H9 (cell line): ENCODE measurements around the gene GP1BB. TPM values are rescaled to one million over a fixed set of nuclear protein-coding genes. Genes with fewer than 3 reads are reported as not detected.

ENCODE experiments used
- DNase-seq: peaks from one replicate; pipeline ENCODE4 v3.0.0-alpha.2; 2017
- H2AFZ ChIP-seq: one replicate; pipeline ENCODE4 v1.6.1; 2013; ENCODE audit warnings: mild to moderate bottlenecking, low read length, control low read depth, moderate library complexity
- H2AK5ac ChIP-seq: 2 replicates; pipeline ENCODE4 v1.6.1; 2013; ENCODE audit warnings: low read length, control low read depth, mixed read lengths; ENCODE audit not compliant: insufficient read length
- H2BK120ac ChIP-seq: one replicate; pipeline ENCODE4 v1.6.1; 2013; ENCODE audit warnings: low read depth, mild to moderate bottlenecking, low read length, control low read depth, inconsistent platforms; ENCODE audit not compliant: poor library complexity, severe bottlenecking
- H2BK12ac ChIP-seq: 2 replicates; pipeline ENCODE4 v1.6.1; 2013; ENCODE audit warnings: low read length, control low read depth, mixed read lengths, low read depth; ENCODE audit not compliant: insufficient read length
- H2BK15ac ChIP-seq: 2 replicates; pipeline ENCODE4 v1.6.1; 2013; ENCODE audit warnings: low read depth, low read length, control low read depth
- H2BK20ac ChIP-seq: one replicate; pipeline ENCODE4 v1.6.1; 2013; ENCODE audit warnings: low read depth, mild to moderate bottlenecking, low read length, control low read depth, inconsistent platforms; ENCODE audit not compliant: poor library complexity, severe bottlenecking
- H2BK5ac ChIP-seq: 2 replicates; pipeline ENCODE4 v1.6.1; 2013; ENCODE audit warnings: low read length, control low read depth, mixed read lengths; ENCODE audit not compliant: insufficient read length
- H3K14ac ChIP-seq: 2 replicates; pipeline ENCODE4 v1.6.1; 2013; ENCODE audit warnings: low read length, control low read depth; ENCODE audit not compliant: insufficient read depth
- H3K18ac ChIP-seq: 2 replicates; pipeline ENCODE4 v1.6.1; 2013; ENCODE audit warnings: low read depth, mild to moderate bottlenecking, mixed read lengths, low read length, control low read depth; ENCODE audit not compliant: insufficient read length
- H3K23ac ChIP-seq: 2 replicates; pipeline ENCODE4 v1.6.1; 2013; ENCODE audit warnings: low read length, control low read depth, mixed read lengths, low read depth; ENCODE audit not compliant: insufficient read length
- H3K23me2 ChIP-seq: 2 replicates; pipeline ENCODE4 v1.6.1; 2013; ENCODE audit warnings: low read depth, mild to moderate bottlenecking, mixed read lengths, low read length, control low read depth; ENCODE audit not compliant: insufficient read length, poor library complexity, severe bottlenecking
- H3K27ac ChIP-seq: 2 replicates; pipeline ENCODE4 v1.5.1; 2013; ENCODE audit warnings: low read length, control low read depth, mixed read lengths, low read depth; ENCODE audit not compliant: insufficient read length
- H3K27me3 ChIP-seq: 2 replicates; pipeline ENCODE4 v1.6.1; 2013; ENCODE audit warnings: low read length, control low read depth, inconsistent platforms; ENCODE audit not compliant: insufficient read depth
- H3K4ac ChIP-seq: 2 replicates; pipeline ENCODE4 v1.6.1; 2013; ENCODE audit warnings: low read depth, mild to moderate bottlenecking, control low read depth, inconsistent platforms, low read length, moderate library complexity
- H3K4me1 ChIP-seq: 2 replicates; pipeline ENCODE4 v1.6.1; 2013; ENCODE audit warnings: low read length, control low read depth, inconsistent platforms; ENCODE audit not compliant: insufficient read depth
- H3K4me2 ChIP-seq: 2 replicates; pipeline ENCODE4 v1.6.1; 2013; ENCODE audit warnings: low read length, control low read depth, mixed read lengths; ENCODE audit not compliant: insufficient read length, insufficient read depth
- H3K56ac ChIP-seq: 2 replicates; pipeline ENCODE4 v1.6.1; 2013; ENCODE audit warnings: low read depth, mild to moderate bottlenecking, mixed read lengths, low read length, control low read depth; ENCODE audit not compliant: insufficient read length
- H3K79me1 ChIP-seq: 2 replicates; pipeline ENCODE4 v1.6.1; 2013; ENCODE audit warnings: low read depth, mild to moderate bottlenecking, moderate library complexity, low read length, control low read depth, inconsistent platforms; ENCODE audit not compliant: insufficient read depth, poor library complexity, severe bottlenecking
- H3K79me2 ChIP-seq: 2 replicates; pipeline ENCODE4 v1.6.1; 2013; ENCODE audit warnings: low read length, control low read depth, inconsistent platforms; ENCODE audit not compliant: insufficient read depth
- H3K9ac ChIP-seq: 2 replicates; pipeline ENCODE4 v1.6.1; 2013; ENCODE audit warnings: low read length, control low read depth, mixed read lengths; ENCODE audit not compliant: insufficient read length; ENCODE audit errors: extremely low read depth
- H3K9me3 ChIP-seq: one replicate; pipeline ENCODE4 v1.6.1; 2013; ENCODE audit warnings: low read depth, low read length, inconsistent platforms; ENCODE audit not compliant: control insufficient read depth
- H3T11ph ChIP-seq: one replicate; pipeline ENCODE4 v1.6.1; 2013; ENCODE audit warnings: mild to moderate bottlenecking, low read length, control low read depth, inconsistent platforms
- H4K20me1 ChIP-seq: one replicate; pipeline ENCODE4 v1.6.1; 2013; ENCODE audit not compliant: control insufficient read depth, insufficient read length, insufficient read depth
- H4K5ac ChIP-seq: 2 replicates; pipeline ENCODE4 v1.6.1; 2013; ENCODE audit warnings: low read depth, mild to moderate bottlenecking, mixed read lengths, low read length, control low read depth; ENCODE audit not compliant: insufficient read length
- H4K8ac ChIP-seq: replicated peaks from 2 replicates; pipeline ENCODE4 v1.6.1; 2013; ENCODE audit warnings: low read length, control low read depth, mixed read lengths, low read depth; ENCODE audit not compliant: insufficient read length
- H4K91ac ChIP-seq: 2 replicates; pipeline ENCODE4 v1.6.1; 2013; ENCODE audit warnings: low read depth, mild to moderate bottlenecking, moderate library complexity, mixed read lengths, low read length, control low read depth; ENCODE audit not compliant: insufficient read length
- H3K27ac Mint-ChIP-seq, 3 experiments: 2 replicates in 2 of 3; 3 replicates in 1 of 3; pipeline ENCODE4 v1.8.0; 2020 to 2021; ENCODE audit warnings: mixed read lengths in 3 of 3, mild to moderate bottlenecking in 1 of 3, moderate library complexity in 1 of 3
- H3K27me3 Mint-ChIP-seq: 2 replicates; pipeline ENCODE4 v1.8.0; 2021; ENCODE audit warnings: low read depth, mild to moderate bottlenecking, moderate library complexity, mixed read lengths
- H3K36me3 Mint-ChIP-seq, 3 experiments: 2 replicates in 2 of 3; 3 replicates in 1 of 3; pipeline ENCODE4 v1.8.0; 2020 to 2021; ENCODE audit warnings: low read depth in 3 of 3, mixed read lengths in 3 of 3; ENCODE audit not compliant: insufficient read depth in 1 of 3
- H3K4me1 Mint-ChIP-seq, 2 experiments: 2 replicates each; pipeline ENCODE4 v1.8.0; 2020; ENCODE audit warnings: mixed read lengths in 2 of 2
- H3K4me3 Mint-ChIP-seq, 2 experiments: 2 replicates in 1 of 2; 3 replicates in 1 of 2; pipeline ENCODE4 v1.8.0; 2020 to 2021; ENCODE audit warnings: mild to moderate bottlenecking in 2 of 2, mixed read lengths in 2 of 2, moderate library complexity in 1 of 2
- H3K9me3 Mint-ChIP-seq, 2 experiments: 2 replicates in 1 of 2; 3 replicates in 1 of 2; pipeline ENCODE4 v1.8.0; 2020; ENCODE audit warnings: mild to moderate bottlenecking in 2 of 2, mixed read lengths in 2 of 2, moderate library complexity in 1 of 2
- CTCF ChIP-seq: fragments of 200-600 bp; sonication (generic); conservative IDR thresholded peaks from 3 replicates; pipeline ENCODE4 v1.8.0; 2021; ENCODE audit warnings: antibody characterized with exemption, mild to moderate bottlenecking
- WGBS: extraction: QIAGEN DNeasy Blood & Tissue Kit; methylation state at CpG from one replicate; pipeline ENCODE4 v1.1.7; 2013; ENCODE audit warnings: missing lambda C conversion rate, low lambda C conversion rate, mixed read lengths; ENCODE audit not compliant: insufficient read length; ENCODE audit errors: extremely low coverage; 5-methylcytosine and 5-hydroxymethylcytosine counted together
- total RNA-seq: library from RNA; stranded (reverse); gene quantifications from 2 replicates; pipeline ENCODE4 v1.2.1, GENCODE V29; 2021

The GP1BB gene
- total RNA-seq, 1 experiment from 2014 or later: 3.4 TPM

GRCh38 chr22:19716829-19717105 is 6.6 kb upstream of the GP1BB start:
- Histone ChIP-seq H2BK12ac (no peak overlapping the region), H3K79me2 (no peaks in the 10 kb centered on the region), H3K4ac (no peak overlapping the region), H2BK120ac (no peak overlapping the region), H3K56ac (no peak overlapping the region), H3K23me2 (peaks cover 10% of the 10 kb centered on the region), H4K8ac (no peak overlapping the region), H3K79me1 (no peaks in the 10 kb centered on the region), H3K4me2 (no peak overlapping the region), H3K9ac (no peak overlapping the region), H2BK5ac (no peak overlapping the region), H4K5ac (no peak overlapping the region), H2BK15ac (no peak overlapping the region), H3K9me3 (no peaks in the 10 kb centered on the region), H3K23ac (no peak overlapping the region), H3T11ph (no peak overlapping the region), H2BK20ac (no peak overlapping the region), H3K27ac (no peak overlapping the region), H2AK5ac (no peak overlapping the region), H3K4me1 (peaks cover 2% of the 10 kb centered on the region; the same call in 1 of the 2 replicates), H2AFZ (no peak overlapping the region), H4K20me1 (peaks cover 2% of the 10 kb centered on the region), H4K91ac (no peak overlapping the region), H3K18ac (no peak overlapping the region), H3K14ac (no peak overlapping the region; the same call in 1 of the 2 replicates), H3K27me3 (peaks cover 28% of the 10 kb centered on the region; the same call in 1 of the 2 replicates)
- TF ChIP-seq CTCF: no peak
- Mint-ChIP-seq H3K36me3 (peaks cover 7 to 18% (median 12%) of the 10 kb centered on the region in 3 experiments; a peak in 6 of 7 replicates), H3K27me3 (peaks cover 79% of the 10 kb centered on the region), H3K9me3 (peaks cover 6 to 8% of the 10 kb centered on the region in 2 experiments; a peak in 3 of 5 replicates), H3K4me1 (peaks cover 15 to 28% of the 10 kb centered on the region in 2 experiments), H3K4me3 (no peak overlapping the region), H3K27ac (no peak overlapping the region)
- WGBS: no CpG with 5 or more reads among the region's 1 CpG
- DNase-seq: no peak
